H9 (cell line): Measurements from ENCODE around the gene USP37. TPM values are rescaled to one million over a fixed set of nuclear protein-coding genes. Genes with fewer than 3 reads are reported as not detected.

Experiments
- DNase-seq: peaks from one replicate; pipeline ENCODE4 v3.0.0-alpha.2; 2017
- H2AFZ ChIP-seq: one replicate; pipeline ENCODE4 v1.6.1; 2013; ENCODE audit warnings: mild to moderate bottlenecking, low read length, control low read depth, moderate library complexity
- H2AK5ac ChIP-seq: 2 replicates; pipeline ENCODE4 v1.6.1; 2013; ENCODE audit warnings: low read length, control low read depth, mixed read lengths; ENCODE audit not compliant: insufficient read length
- H2BK120ac ChIP-seq: one replicate; pipeline ENCODE4 v1.6.1; 2013; ENCODE audit warnings: low read depth, mild to moderate bottlenecking, low read length, control low read depth, inconsistent platforms; ENCODE audit not compliant: poor library complexity, severe bottlenecking
- H2BK12ac ChIP-seq: 2 replicates; pipeline ENCODE4 v1.6.1; 2013; ENCODE audit warnings: low read length, control low read depth, mixed read lengths, low read depth; ENCODE audit not compliant: insufficient read length
- H2BK15ac ChIP-seq: 2 replicates; pipeline ENCODE4 v1.6.1; 2013; ENCODE audit warnings: low read depth, low read length, control low read depth
- H2BK20ac ChIP-seq: one replicate; pipeline ENCODE4 v1.6.1; 2013; ENCODE audit warnings: low read depth, mild to moderate bottlenecking, low read length, control low read depth, inconsistent platforms; ENCODE audit not compliant: poor library complexity, severe bottlenecking
- H2BK5ac ChIP-seq: 2 replicates; pipeline ENCODE4 v1.6.1; 2013; ENCODE audit warnings: low read length, control low read depth, mixed read lengths; ENCODE audit not compliant: insufficient read length
- H3K14ac ChIP-seq: 2 replicates; pipeline ENCODE4 v1.6.1; 2013; ENCODE audit warnings: low read length, control low read depth; ENCODE audit not compliant: insufficient read depth
- H3K18ac ChIP-seq: 2 replicates; pipeline ENCODE4 v1.6.1; 2013; ENCODE audit warnings: low read depth, mild to moderate bottlenecking, mixed read lengths, low read length, control low read depth; ENCODE audit not compliant: insufficient read length
- H3K23ac ChIP-seq: 2 replicates; pipeline ENCODE4 v1.6.1; 2013; ENCODE audit warnings: low read length, control low read depth, mixed read lengths, low read depth; ENCODE audit not compliant: insufficient read length
- H3K23me2 ChIP-seq: 2 replicates; pipeline ENCODE4 v1.6.1; 2013; ENCODE audit warnings: low read depth, mild to moderate bottlenecking, mixed read lengths, low read length, control low read depth; ENCODE audit not compliant: insufficient read length, poor library complexity, severe bottlenecking
- H3K27ac ChIP-seq: 2 replicates; pipeline ENCODE4 v1.5.1; 2013; ENCODE audit warnings: low read length, control low read depth, mixed read lengths, low read depth; ENCODE audit not compliant: insufficient read length
- H3K27me3 ChIP-seq: 2 replicates; pipeline ENCODE4 v1.6.1; 2013; ENCODE audit warnings: low read length, control low read depth, inconsistent platforms; ENCODE audit not compliant: insufficient read depth
- H3K4ac ChIP-seq: 2 replicates; pipeline ENCODE4 v1.6.1; 2013; ENCODE audit warnings: low read depth, mild to moderate bottlenecking, control low read depth, inconsistent platforms, low read length, moderate library complexity
- H3K4me1 ChIP-seq: 2 replicates; pipeline ENCODE4 v1.6.1; 2013; ENCODE audit warnings: low read length, control low read depth, inconsistent platforms; ENCODE audit not compliant: insufficient read depth
- H3K4me2 ChIP-seq: 2 replicates; pipeline ENCODE4 v1.6.1; 2013; ENCODE audit warnings: low read length, control low read depth, mixed read lengths; ENCODE audit not compliant: insufficient read length, insufficient read depth
- H3K56ac ChIP-seq: 2 replicates; pipeline ENCODE4 v1.6.1; 2013; ENCODE audit warnings: low read depth, mild to moderate bottlenecking, mixed read lengths, low read length, control low read depth; ENCODE audit not compliant: insufficient read length
- H3K79me1 ChIP-seq: 2 replicates; pipeline ENCODE4 v1.6.1; 2013; ENCODE audit warnings: low read depth, mild to moderate bottlenecking, moderate library complexity, low read length, control low read depth, inconsistent platforms; ENCODE audit not compliant: insufficient read depth, poor library complexity, severe bottlenecking
- H3K79me2 ChIP-seq: 2 replicates; pipeline ENCODE4 v1.6.1; 2013; ENCODE audit warnings: low read length, control low read depth, inconsistent platforms; ENCODE audit not compliant: insufficient read depth
- H3K9ac ChIP-seq: 2 replicates; pipeline ENCODE4 v1.6.1; 2013; ENCODE audit warnings: low read length, control low read depth, mixed read lengths; ENCODE audit not compliant: insufficient read length; ENCODE audit errors: extremely low read depth
- H3K9me3 ChIP-seq: one replicate; pipeline ENCODE4 v1.6.1; 2013; ENCODE audit warnings: low read depth, low read length, inconsistent platforms; ENCODE audit not compliant: control insufficient read depth
- H3T11ph ChIP-seq: one replicate; pipeline ENCODE4 v1.6.1; 2013; ENCODE audit warnings: mild to moderate bottlenecking, low read length, control low read depth, inconsistent platforms
- H4K20me1 ChIP-seq: one replicate; pipeline ENCODE4 v1.6.1; 2013; ENCODE audit not compliant: control insufficient read depth, insufficient read length, insufficient read depth
- H4K5ac ChIP-seq: 2 replicates; pipeline ENCODE4 v1.6.1; 2013; ENCODE audit warnings: low read depth, mild to moderate bottlenecking, mixed read lengths, low read length, control low read depth; ENCODE audit not compliant: insufficient read length
- H4K8ac ChIP-seq: replicated peaks from 2 replicates; pipeline ENCODE4 v1.6.1; 2013; ENCODE audit warnings: low read length, control low read depth, mixed read lengths, low read depth; ENCODE audit not compliant: insufficient read length
- H4K91ac ChIP-seq: 2 replicates; pipeline ENCODE4 v1.6.1; 2013; ENCODE audit warnings: low read depth, mild to moderate bottlenecking, moderate library complexity, mixed read lengths, low read length, control low read depth; ENCODE audit not compliant: insufficient read length
- H3K27ac Mint-ChIP-seq, 3 experiments: 2 replicates in 2 of 3; 3 replicates in 1 of 3; pipeline ENCODE4 v1.8.0; 2020 to 2021; ENCODE audit warnings: mixed read lengths in 3 of 3, mild to moderate bottlenecking in 1 of 3, moderate library complexity in 1 of 3
- H3K27me3 Mint-ChIP-seq: 2 replicates; pipeline ENCODE4 v1.8.0; 2021; ENCODE audit warnings: low read depth, mild to moderate bottlenecking, moderate library complexity, mixed read lengths
- H3K36me3 Mint-ChIP-seq, 3 experiments: 2 replicates in 2 of 3; 3 replicates in 1 of 3; pipeline ENCODE4 v1.8.0; 2020 to 2021; ENCODE audit warnings: low read depth in 3 of 3, mixed read lengths in 3 of 3; ENCODE audit not compliant: insufficient read depth in 1 of 3
- H3K4me1 Mint-ChIP-seq, 2 experiments: 2 replicates each; pipeline ENCODE4 v1.8.0; 2020; ENCODE audit warnings: mixed read lengths in 2 of 2
- H3K4me3 Mint-ChIP-seq, 2 experiments: 2 replicates in 1 of 2; 3 replicates in 1 of 2; pipeline ENCODE4 v1.8.0; 2020 to 2021; ENCODE audit warnings: mild to moderate bottlenecking in 2 of 2, mixed read lengths in 2 of 2, moderate library complexity in 1 of 2
- H3K9me3 Mint-ChIP-seq, 2 experiments: 2 replicates in 1 of 2; 3 replicates in 1 of 2; pipeline ENCODE4 v1.8.0; 2020; ENCODE audit warnings: mild to moderate bottlenecking in 2 of 2, mixed read lengths in 2 of 2, moderate library complexity in 1 of 2
- CTCF ChIP-seq: fragments of 200-600 bp; sonication (generic); conservative IDR thresholded peaks from 3 replicates; pipeline ENCODE4 v1.8.0; 2021; ENCODE audit warnings: antibody characterized with exemption, mild to moderate bottlenecking
- WGBS: extraction: QIAGEN DNeasy Blood & Tissue Kit; methylation state at CpG from one replicate; pipeline ENCODE4 v1.1.7; 2013; ENCODE audit warnings: missing lambda C conversion rate, low lambda C conversion rate, mixed read lengths; ENCODE audit not compliant: insufficient read length; ENCODE audit errors: extremely low coverage; 5-methylcytosine and 5-hydroxymethylcytosine counted together
- total RNA-seq: library from RNA; stranded (reverse); gene quantifications from 2 replicates; pipeline ENCODE4 v1.2.1, GENCODE V29; 2021

The USP37 gene
- total RNA-seq, 1 experiment from 2014 or later: 34.9 TPM

DNA sequence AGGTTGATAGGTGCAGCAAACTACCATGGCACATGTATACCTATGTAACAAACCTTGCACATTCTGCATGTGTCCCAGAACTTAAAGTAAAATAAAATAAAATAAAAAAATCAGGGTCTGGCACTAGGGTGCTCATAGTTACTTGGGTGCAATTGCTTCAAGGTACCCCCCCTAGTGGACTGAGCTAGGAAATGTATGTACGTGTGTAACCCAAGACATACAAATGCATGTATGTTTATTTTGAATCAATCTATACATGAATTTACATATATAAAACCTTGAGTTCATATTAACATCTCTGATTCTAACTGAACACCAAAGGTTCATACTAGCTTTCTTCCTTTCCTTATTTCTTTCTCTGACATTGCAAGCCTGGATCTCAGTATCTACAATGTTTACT, 51.5 kb downstream of the USP37 start:
- H2AK5ac ChIP-seq: no peak overlapping the region
- Mint-ChIP-seq H3K27me3 (no peaks in the 10 kb centered on the region), H3K36me3 (peaks cover 10 to 28% (median 14%) of the 10 kb centered on the region in 3 experiments), H3K27ac (no peak overlapping the region), H3K9me3 (no peaks in the 10 kb centered on the region), H3K4me3 (no peak overlapping the region), H3K4me1 (no peaks in the 10 kb centered on the region)
- H2BK120ac ChIP-seq: no peak overlapping the region
- H2BK5ac ChIP-seq: no peak overlapping the region
- H2BK20ac ChIP-seq: no peak overlapping the region
- peak; percentile 69 for TF ChIP-seq CTCF
- no peak overlapping the region for H3K9ac ChIP-seq
- H3K4me1 ChIP-seq: no peaks in the 10 kb centered on the region
- no peak overlapping the region for H3K4me2 ChIP-seq
- H2BK12ac ChIP-seq: no peak overlapping the region
- no peak for DNase-seq
- no peak overlapping the region for H4K5ac ChIP-seq
- H3K14ac ChIP-seq: no peak overlapping the region
- H3K9me3 ChIP-seq: no peaks in the 10 kb centered on the region
- H4K91ac ChIP-seq: no peak overlapping the region
- no peak overlapping the region for H4K8ac ChIP-seq
- H3K4ac ChIP-seq: no peak overlapping the region
- no peaks in the 10 kb centered on the region for H3K27me3 ChIP-seq
- no peaks in the 10 kb centered on the region for H4K20me1 ChIP-seq
- H2AFZ ChIP-seq: no peak overlapping the region
- no peak overlapping the region for H2BK15ac ChIP-seq
- WGBS: no CpG with 5 or more reads among the region's 1 CpG
- no peak overlapping the region for H3K18ac ChIP-seq
- H3K27ac ChIP-seq: no peak overlapping the region
- H3K23ac ChIP-seq: no peak overlapping the region
- no peaks in the 10 kb centered on the region for H3K23me2 ChIP-seq
- H3T11ph ChIP-seq: no peak overlapping the region
- no peak overlapping the region for H3K56ac ChIP-seq
- H3K79me2 ChIP-seq: no peaks in the 10 kb centered on the region; the same call in 1 of the 2 replicates
- no peaks in the 10 kb centered on the region for H3K79me1 ChIP-seq
